Kidney capillary endothelial cell (primary cell): ENCODE measurements around the gene SH2D7.

Experiments used
- DNase-seq: peaks from one replicate; pipeline ENCODE4 v3.0.0-alpha.2; 2018; ENCODE audit warnings: low spot score

The SH2D7 gene

DNA sequence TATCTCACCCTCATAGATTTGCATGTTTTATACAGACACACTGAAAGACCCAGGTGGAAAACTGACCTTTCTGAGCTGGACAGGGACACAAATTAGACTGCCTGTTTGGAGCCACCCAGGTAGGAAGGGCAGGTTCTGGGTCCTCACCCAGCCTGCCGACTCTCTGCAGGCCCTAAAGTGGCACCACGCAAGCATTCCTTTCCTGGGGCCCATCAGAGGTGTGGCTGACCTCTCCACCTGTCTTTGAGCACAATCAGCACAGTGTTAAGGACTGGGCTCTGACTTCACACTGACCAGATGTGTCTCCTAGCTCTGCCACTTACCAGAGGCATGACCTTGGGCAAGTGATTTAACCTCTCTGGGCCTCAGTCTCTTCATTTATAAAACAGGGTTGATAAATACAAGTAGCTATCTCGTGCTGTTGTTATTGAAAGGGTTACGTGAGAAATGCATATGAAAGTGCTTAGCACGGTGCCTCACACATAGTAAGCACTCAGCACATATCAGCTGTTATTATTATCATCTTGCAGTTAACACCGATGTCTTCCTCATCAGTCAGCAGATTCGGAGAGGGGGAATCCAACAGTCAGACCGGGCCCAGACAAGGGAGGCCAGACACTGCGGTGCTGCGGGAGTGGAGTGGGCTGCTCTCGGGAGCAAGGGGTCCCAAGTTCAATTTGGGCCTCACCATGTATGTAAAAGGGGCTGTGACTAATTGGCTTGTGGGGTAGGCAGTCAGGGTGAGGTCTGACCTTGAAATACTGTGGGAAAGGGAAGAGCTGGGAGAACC, 12.9 kb upstream of the SH2D7 start:
- no peak for DNase-seq

DNA sequence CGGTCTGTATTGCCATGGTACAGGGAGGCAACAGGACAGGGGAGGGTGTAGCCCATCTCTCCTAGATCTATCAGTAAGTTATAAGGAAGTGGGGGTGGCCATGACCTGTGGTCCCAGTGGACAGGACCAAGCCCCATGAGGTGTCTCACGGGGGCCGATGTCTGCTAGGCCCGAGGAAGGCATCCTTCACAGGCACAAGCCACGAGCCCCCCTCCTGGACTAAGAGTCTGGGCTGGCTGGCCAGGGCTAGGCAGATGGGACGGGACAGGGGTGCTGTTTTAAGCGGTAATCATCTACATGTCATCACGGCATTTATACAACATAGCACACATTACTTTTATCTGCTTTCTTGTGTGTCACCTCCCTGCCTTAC, 12.3 kb upstream of the SH2D7 start:
- no peak for DNase-seq

DNA sequence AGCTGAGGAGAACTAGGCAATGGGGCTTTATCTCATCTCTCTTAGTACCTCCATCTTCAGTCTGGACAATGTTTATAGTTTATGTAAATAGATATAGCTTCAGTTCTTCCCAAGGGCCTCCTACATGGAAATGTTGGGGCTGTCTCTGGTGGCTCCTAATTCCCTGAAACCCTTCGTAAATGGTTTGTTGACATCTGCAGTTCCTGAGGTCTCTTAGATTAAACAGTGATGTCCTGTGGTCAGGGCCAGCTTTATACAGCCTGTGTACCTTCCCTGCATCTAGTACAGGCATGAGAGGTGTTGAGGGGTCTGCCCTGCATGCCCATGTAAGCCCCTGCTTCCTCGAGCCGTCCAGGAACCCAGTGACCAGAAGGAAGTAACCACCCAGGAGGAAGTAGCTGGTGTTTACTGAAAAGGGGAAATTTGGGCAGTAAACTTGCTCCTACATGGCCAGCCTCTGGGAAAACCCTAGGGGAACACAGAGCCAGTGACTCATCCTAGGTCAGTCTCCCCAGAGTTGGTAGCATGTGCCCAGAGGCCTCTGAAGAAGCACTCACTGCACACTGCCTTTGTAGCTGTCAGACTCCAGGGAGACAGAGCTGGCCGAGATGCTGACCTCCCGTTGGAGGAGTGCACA, 10.1 kb upstream of the SH2D7 start:
- DNase-seq = no peak

DNA sequence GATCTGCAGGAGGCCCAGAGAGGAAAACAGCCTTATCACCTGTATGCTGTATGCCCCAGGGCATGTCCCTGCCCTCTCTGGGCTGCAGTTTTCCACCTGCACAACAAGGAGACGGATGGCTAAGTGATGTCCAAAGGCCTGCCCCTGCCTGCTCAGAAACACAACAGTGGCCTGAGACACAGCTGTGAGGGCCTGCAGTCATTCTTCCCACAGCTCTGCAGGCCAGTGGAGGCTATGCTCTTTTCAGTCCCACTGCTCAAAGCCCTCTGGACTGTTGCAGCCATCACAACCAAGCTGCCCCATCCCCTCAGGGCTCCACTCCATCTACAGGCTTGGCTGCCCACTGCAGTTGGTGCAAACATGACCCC, 9.6 kb upstream of the SH2D7 start:
- DNase-seq = no peak

DNA sequence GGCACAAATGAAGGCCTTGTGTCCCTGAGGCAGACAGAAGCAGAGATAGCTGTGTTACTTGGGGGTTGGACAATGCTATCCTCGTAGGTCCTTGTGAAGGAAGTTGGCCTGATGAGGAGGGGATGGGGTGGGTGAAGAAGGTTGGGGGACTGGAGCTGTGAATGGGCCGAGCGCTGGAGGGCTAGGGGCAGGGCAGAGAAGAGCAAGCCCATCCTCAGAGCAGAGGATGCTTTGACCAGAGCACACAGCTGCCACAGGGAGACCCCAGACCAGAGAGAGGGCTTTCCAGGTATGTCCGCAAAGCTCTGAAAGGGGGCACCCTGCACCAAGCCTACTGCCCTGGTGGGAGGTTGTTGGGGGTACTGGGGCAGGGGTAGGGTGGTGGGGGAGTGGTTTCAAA, 9.2 kb upstream of the SH2D7 start:
- no peak for DNase-seq

DNA sequence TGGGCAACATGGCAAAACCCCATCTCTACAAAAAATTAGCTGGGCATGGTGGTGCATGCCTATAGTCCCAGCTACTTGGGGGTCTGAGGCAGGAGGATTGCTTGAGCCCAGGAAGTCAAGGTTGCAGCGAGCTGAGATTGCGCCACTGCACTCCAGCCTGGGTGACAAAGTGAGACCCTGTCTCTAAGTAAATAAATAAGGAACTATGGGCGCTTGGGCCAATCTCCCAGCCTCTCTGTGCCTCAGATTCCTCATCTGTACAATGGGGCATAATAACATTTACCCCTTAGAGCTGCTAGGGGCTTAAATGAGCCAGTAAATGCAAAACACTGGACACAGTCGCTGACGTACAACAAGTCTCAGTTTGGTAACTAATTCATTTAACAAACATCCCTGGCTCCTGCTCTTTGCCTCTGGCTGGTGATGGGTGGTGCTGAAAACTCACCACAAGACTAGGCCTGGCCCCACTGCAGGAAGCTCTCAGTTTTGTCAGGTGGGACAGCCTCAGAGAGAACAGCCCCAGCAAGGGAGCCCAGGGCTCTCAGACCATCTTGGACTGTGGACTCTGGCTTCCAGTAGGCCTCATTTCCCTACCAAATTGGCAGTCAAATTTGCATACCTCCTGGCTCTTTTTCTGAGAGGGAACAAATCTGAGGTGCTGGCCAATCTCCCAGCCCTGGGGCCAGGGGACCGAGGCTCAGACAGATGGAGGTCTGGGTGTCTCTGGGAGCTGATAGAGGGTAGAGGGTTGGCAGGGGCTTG, 8.5 kb upstream of the SH2D7 start:
- DNase-seq = no peak

DNA sequence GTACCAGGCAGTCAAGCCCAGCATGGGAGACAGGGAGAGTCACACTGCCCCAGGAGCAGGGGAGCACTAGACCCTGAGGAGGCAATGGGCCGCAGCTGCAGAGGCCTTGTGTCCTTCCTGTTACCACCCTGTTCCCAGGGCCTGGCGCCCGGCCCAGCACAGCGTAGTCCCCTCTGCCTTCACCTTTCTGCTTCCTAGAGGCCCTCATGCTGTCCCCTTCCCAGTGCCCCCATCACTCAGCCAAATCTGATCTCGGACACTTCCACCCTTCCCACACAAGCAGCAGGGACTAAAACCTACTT, 8.0 kb upstream of the SH2D7 start:
- DNase-seq = no peak

DNA sequence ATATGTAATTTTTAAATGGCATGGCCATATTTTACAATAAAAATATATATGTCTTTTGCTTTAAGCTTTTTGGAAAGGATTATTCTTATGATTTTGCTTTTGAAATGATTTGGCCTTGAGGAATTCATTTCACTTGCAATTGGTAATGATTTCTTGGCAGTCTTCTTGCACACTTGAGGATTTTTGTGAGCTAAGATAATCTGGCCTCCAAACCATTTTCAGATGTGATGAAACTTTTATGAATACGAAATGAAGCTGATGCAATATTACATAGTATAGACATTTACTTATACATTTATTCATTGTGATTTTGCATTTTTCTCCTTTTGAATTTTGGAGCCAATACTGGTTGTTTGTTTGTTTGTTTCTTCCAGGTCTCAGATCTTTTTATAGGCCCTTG, 6.4 kb upstream of the SH2D7 start:
- no peak for DNase-seq

DNA sequence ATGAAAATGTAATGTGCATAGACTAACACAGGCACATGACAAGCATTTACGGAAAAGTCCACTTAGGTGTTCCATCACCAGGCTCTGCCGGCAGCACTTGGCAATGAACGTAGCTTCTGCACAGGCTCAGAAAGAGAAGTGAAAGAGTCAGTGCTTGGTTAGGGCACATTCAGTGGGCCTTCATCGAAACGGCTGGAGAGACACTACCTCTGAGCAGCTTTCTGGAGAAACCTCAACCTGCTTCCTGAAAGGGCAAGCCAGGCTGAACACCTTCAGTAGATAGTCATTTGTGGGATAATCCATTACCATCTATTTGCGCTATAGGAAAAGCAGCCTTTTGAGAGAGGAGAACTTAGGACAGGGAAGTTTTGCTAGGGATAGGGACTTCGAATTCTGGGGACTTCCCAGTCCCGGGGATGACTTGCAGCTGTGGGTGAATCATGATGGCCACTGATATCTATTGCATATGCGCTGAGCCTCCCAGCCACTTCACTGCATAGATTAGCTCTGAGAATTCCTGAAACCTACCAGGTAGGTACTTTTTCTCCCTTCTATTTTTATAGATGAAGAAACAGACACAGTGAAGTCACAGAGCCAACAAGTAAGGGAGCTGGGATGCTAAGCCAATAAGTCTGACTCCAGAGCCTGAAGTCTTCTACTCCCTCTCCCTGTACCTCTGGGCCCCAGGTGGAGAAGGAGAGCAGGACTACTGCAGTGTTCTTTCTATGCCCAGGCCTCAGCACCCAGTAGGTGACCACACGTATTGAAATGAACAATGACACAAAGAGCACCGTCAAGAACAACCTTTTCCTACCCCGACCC, 4.2 kb upstream of the SH2D7 start:
- DNase-seq = no peak

DNA sequence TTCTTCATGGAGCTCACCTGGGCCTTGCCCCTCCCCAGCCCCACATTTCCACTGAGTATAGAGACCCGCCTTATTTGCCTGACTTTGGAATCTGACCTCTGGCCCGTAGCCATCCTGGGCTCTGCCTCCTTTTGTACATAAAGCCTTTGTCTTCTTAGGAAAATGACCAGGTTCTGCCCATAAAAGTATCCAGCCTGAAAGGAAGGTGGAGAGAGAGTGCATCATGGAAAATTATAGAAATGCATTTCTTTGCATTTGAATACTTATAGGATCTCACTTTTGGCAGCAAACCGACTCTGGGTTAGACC, 3.6 kb upstream of the SH2D7 start:
- DNase-seq = no peak

DNA sequence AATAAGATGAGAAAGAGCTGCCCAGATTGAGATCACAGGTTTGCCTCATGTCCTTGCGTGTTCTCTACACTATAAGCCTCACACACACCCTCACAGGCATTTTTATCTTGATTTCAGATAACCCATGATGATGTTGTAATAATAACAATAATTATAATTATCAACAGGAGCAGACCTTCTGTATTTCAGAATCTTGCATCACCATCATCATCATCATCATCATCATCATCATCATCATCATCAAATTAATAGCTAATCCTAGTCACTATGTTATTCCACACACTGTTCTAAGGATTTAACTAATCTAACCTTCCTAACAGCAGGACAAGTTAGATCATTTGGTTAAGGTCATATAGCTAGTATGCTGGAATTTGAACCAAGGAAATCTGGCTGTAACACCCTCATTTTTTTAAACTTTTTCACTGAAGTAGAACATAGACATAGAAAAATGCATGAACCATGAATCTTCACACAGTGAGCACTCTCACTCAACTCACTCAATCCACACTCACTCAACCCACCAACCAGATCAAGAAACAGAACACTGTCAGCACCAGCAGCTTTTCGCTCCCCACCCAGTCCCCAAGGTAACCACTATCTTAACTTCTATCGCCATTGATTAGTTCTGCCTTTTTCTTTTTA, 1.8 kb upstream of the SH2D7 start:
- no peak for DNase-seq

DNA sequence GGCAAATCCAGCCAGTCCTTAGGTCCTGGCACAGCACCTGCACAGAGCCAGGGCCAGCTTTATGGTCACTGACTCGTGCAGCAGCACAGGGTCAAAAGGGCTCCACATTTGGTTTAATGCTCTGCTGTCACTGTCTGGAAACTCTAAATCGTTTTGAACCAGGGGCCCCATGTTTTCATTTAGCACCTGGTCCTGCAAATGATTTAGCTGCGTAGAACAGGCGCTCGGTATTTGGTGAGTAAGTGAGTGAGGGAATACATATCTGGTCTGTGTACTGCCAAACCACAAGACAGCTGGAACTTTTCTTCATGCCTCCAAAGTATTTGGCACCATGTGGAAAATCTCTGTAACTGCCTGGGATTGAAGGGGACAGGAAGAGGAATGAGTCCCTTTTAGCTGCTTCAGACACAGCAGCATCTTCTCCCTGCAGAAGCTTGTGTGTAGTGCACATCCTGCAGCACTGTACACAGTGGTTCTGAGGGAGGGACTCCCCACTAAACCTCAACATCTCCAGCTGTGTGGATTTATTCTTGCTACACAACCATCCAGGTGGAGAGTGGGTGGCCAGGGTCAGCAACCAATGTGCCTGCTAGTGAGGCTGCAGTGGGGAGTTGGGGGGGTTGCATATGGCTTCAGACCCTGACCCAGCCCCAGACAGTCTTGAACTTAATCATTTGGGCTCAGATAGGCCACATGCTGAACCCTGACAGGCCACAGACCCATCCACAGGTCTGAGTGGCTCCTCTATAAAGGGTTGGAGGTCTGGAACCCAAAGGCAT, 1.1 kb downstream of the SH2D7 start:
- DNase-seq = no peak

DNA sequence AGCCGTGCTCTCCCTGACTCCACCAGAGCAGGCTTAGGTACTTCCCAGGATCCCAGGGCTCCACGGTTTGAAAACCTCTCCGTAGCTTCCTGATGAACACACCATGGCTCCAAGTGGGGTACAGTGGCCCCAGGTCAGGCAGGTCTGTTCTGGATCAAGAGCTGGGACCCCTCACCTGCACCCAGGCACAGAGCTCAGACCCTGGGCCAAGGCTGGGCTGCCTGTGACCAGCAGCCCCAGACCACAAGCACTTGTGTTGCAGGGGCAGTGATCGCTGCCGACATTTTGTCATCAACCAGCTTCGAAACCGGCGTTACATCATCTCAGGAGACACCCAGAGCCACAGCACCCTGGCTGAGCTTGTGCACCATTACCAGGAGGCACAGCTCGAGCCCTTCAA, 5.3 kb downstream of the SH2D7 start:
- no peak for DNase-seq

DNA sequence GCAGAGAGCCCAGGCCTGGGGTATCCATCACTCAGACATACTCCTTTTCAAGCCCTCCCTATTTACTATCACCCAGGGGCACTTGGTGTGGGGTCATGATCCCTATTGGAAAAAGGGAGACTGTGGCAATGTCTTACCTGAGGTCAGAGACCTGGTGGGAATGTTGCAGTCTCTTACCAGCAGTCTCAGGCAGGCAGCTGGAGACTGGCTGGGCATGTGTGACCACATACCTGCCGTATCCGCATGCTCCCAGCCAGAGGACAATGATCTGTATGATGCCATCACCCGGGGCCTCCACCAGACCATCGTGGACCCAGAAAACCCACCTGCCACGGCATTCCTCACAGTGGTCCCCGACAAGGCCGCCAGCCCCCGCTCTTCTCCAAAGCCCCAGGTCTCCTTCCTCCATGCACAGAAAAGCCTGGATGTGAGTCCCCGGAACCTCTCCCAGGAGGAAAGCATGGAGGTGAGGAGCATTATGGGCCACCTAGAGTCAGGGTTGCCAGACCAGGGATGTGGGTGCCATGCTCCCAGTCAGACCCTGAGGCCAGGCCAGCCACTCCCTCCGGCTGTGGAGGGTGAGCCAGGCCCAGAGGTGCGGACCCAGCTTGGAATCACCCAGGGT, 5.9 kb downstream of the SH2D7 start:
- no peak for DNase-seq

DNA sequence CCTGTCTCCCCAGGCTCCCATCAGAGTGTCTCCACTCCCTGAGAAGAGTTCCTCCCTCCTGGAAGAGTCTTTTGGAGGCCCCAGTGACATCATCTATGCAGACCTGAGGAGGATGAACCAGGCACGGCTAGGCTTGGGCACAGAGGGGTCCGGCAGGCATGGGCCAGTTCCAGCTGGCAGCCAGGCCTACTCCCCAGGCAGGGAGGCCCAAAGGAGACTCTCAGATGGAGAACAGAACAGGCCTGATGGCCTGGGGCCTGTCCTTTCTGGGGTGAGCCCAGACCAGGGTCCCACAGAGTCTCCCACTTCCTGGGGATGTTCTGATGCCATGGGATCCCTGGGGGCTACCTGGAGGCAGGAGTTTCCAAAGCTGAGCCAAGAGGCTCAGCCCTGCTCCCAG, 8.5 kb downstream of the SH2D7 start:
- no peak for DNase-seq

DNA sequence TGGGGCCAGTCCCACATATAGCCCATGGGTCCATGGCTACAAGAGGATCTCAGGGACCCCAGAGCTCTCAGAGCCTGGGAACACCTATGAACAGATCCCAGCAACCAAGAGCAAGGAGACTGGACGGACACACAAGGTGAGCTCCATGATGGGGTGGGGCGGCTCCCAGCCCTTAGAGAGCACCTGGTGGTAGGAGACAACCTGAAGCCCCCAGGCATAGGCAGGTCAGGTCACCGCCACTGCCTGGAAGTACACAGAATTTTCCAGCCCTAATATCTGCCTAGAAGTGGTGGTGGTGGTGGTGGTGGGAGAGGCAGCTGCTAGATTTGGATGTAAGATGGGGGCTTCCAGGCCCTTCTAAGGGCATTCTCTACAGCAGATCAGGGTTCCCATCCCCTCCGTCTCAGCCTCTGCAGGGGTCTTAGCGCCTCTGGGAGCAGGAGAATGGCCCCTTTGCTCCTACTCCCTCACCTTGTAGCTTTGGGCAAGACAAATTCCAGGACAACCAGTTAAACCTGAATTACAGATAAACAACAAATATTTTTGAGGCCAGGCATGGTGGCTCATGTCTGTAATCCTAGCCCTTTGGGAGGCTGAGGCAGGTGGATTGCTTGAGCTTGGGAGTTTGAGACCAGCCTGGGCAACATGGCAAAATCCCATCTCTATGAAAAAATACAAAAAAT, 9.2 kb downstream of the SH2D7 start:
- DNase-seq = no peak

DNA sequence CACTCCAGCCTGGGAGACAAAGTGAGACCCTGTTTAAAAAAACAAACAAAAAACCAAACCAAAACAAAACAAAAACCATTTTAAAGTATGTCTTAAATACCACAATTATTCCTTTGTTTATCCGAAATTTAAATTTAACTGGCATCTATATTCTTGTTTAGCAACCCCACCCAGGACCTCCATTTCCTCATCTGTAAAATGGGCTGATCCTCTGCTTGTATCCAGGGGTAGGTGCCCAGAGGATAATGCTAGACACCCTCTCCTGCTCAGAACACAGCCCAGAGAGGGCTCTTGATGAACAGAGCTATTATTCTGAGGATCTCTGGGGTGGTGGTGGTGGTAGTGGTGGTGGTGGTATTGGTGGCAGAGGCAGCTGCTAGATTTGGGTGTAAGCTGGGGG, 9.8 kb downstream of the SH2D7 start:
- DNase-seq = no peak

DNA sequence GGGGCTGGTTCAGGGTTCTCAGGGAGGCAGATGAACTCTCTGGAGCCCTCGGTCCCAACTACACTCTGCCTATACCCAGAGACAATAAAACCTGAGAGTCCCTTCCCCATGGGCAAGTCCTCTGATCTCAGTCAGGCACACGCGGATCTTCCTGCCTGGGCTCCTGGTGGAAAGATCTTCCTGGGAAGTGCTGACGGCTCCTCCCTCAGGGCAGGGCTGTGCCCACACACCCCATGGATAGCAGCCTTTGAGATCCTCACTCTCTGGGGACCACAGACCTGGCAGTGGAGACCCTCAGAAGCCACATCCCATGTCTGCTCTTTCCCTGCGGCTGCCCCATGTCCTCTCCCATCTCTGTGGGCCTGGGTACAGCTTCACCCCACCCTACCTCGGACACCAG, 10.4 kb downstream of the SH2D7 start:
- no peak for DNase-seq

DNA sequence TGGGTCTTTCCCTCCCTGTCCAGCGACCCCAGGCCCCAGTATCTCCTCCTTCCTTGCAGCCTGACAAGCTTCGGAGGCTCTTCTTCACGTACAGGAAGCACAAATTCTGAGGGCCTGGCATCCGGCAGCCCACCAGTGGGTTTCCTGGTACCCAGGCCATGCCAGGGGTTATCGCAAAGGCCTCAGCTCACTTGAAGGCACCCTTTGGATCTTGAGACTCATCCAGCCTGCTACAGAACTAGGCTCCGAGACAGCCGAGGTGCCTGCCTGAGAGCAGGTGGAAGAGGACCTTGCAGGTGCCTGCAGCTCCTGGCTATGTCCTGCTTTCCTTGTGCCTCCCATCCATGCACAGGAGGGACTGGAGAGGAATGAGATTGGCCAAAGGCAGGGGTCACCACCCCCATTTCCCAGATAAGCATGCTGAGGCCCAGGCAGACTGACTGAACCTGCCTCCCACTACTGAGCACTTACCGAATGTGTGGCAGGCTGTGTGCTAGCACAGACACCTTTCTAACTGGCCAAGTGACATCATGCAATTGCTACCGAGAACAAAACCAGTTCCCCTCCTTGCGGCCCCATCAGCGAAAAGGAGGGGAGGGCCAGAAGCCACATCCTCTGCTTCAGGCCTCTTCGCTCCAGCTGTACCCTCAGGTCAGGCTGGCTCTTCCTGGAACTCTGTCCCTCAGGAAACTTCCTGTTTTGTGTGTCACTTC, 11.2 kb downstream of the SH2D7 start:
- DNase-seq = peak; percentile 42

DNA sequence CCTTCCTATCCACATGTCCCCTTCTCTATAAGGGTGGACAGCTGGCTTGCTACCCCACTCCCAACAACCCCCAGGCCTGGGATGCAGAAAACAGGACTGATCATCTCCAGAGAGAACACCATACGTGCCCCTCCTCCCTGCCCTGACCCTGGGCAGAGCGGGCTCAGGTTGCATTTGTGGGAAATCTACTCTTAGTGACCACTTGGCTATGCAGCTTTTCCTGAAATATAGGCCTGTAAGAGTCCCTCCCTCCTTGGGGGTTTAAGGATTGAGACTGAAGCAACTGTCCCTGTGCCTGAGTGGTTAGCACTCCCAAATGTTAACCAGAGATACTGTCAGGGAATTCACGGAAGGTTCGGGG, 11.7 kb downstream of the SH2D7 start:
- DNase-seq = no peak
